ENCODE results near the gene FFAR4.

Gene FFAR4

GRCh38 chr10:93600446-93601145 is 34.1 kb downstream of the FFAR4 start:
- DNase-seq (ENCODE audit: low read depth) = no peak

- DNase-seq (ENCODE audit: low read depth) = no peak
These were observed 34.8 kb downstream of the FFAR4 start, which contains the start of gene RBP4 for GRCh38 chr10:93601146-93601773. TSS of gene RBP4 (minus strand) at chr10:93601235. CDS start at chr10:93601028, 207 bp downstream.

GRCh38 chr10:93601774-93602162 is 35.3 kb downstream of the FFAR4 start:
- DNase-seq (ENCODE audit: low read depth) = no peak

- DNase-seq (ENCODE audit: low read depth) = no peak
These were observed 36.6 kb downstream of the FFAR4 start for GRCh38 chr10:93603023-93603422.

- DNase-seq (ENCODE audit: low read depth) = no peak
These were observed 37.7 kb downstream of the FFAR4 start for GRCh38 chr10:93604146-93604545.

GRCh38 chr10:93608421-93608820 is 42.0 kb downstream of the FFAR4 start:
- no peak for DNase-seq (ENCODE audit: low read depth)

GRCh38 chr10:93612311-93612710 is 45.8 kb downstream of the FFAR4 start, which contains the start of gene PDE6C:
TSS of gene PDE6C (plus strand) at chr10:93612537. CDS start at chr10:93612726, 189 bp downstream.
- DNase-seq (ENCODE audit: low read depth) = no peak

GRCh38 chr10:93613126-93613525 is 46.7 kb downstream of the FFAR4 start:
- DNase-seq (ENCODE audit: low read depth) = no peak

- DNase-seq (ENCODE audit: low read depth) = no peak
These were observed 47.8 kb downstream of the FFAR4 start for GRCh38 chr10:93614101-93614825.

- no peak for DNase-seq (ENCODE audit: low read depth)
These were observed 49.2 kb downstream of the FFAR4 start for GRCh38 chr10:93615576-93616235.

- no peak for DNase-seq (ENCODE audit: low read depth)
These were observed 54.5 kb downstream of the FFAR4 start for GRCh38 chr10:93620925-93621324.

GRCh38 chr10:93622942-93623341 is 56.5 kb downstream of the FFAR4 start:
- DNase-seq (ENCODE audit: low read depth) = no peak

GRCh38 chr10:93628858-93629257 is 62.4 kb downstream of the FFAR4 start:
- no peak for DNase-seq (ENCODE audit: low read depth)

GRCh38 chr10:93629647-93630305 is 63.3 kb downstream of the FFAR4 start:
- no peak for DNase-seq (ENCODE audit: low read depth)

GRCh38 chr10:93630625-93631557 is 64.4 kb downstream of the FFAR4 start:
- no peak for DNase-seq (ENCODE audit: low read depth)
